Myocyte (in vitro differentiated cells): ENCODE measurements around the gene AUTS2. TPM values are rescaled to one million over a fixed set of nuclear protein-coding genes. Genes with fewer than 3 reads are reported as not detected.
A peak's percentile ranks its signal among the peaks of the same experiment; 100 is the strongest.

Experiments
- DNase-seq: peaks from one replicate; pipeline ENCODE4 v3.0.0-alpha.2; 2012; ENCODE audit warnings: low read depth
- total RNA-seq: library from RNA; depleted of rRNA; stranded (reverse); fragments of >200 nt; gene quantifications from 2 replicates; pipeline ENCODE4 v1.2.3, GENCODE V29; 2014

The AUTS2 gene
- total RNA-seq, 1 donor from 2014 or later = 4.4 TPM

DNA sequence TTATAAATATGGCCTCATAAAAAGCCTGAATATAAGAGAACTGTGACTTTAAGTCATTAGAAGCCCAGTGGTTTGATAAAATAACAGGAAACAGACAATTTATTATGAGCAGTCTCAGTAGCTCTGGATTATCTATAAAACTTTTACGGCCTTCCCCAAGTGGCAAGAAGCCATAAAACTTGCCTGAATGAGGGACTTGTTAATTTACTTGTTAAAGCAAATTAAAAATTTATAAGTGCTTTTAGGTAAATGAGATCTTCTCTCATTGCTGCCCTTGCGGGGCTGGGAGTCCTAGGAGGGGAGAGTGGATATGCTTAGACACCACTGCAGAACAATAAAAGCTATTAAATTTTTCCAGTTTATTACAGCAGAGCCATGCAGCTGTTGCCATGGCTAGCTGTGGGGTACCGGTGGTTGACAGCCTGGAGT is 499.9 kb downstream of the AUTS2 start:
- peak; percentile 15 for DNase-seq

DNA sequence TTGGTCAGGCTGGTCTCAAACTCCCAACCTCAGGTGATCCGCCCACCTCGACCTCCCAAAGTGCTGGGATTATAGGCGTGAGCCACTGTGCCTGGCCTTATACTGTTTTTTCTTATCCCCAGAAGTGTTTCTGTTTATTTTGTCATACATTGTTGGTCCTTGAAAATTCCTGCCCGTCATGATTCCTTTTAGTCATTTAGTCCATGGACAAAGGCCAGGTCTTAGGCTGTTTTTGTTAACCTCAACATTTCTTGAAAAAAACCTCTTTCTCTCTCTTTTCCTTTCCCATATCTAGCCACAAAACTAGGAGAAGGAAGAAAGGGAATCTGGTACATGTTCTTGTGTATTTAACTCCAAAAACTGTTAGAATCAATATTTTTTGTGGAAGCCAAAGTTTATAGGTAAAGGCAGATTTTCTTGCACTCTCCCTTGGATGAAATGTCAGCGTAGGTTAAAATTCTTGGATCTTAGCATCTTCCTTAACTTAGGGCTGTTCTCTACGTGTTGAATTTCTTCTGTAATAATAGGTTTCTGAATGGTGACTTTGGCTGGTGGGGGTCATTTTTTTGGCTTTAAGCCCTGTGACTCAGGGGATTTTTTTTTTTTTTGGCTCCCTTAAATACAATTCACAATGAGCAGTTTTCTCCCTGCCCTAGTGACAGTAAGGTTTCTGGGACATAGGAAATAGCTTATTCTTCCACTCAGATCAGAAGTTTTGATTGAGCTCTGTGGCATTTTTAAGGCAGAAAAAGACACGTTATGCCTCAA is 500.8 kb downstream of the AUTS2 start:
- no peak for DNase-seq

DNA sequence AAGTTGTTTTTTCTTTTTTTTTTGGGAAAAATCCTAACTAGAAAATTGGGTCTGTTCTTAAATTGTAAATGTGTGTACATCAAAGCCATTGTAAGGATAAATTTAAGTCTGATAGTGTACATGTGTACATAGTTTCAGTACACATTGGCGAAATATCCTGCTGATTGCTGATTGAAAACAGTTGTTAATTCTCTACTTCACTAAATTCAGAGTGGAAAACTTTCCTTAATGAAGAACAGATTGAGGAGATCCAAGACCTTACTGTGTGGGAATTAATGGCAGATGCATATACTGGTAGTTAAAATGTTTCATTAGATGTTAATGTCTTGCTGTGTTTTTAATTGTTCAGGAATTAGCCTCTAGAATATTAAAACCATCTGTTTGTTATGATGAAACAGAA is 506.0 kb downstream of the AUTS2 start:
- no peak for DNase-seq

DNA sequence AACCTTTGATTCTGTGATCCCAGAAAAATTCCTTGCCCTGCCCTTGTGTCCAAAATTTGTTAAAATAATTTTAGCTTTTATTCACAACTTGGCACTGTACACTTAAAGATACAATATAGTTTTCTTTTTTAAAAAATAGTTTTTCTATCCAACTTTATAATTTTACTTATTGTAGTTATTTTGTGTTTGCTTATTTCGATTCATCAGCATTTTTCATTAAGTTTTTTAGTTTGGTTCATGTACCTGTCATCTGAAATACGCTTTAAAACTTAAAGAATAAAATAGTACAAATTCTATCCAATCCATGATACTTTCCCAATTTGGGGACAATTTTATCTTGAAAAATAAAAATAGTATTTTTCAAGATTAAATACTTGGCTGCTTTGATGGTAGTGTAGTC is 514.8 kb downstream of the AUTS2 start:
- no peak for DNase-seq

DNA sequence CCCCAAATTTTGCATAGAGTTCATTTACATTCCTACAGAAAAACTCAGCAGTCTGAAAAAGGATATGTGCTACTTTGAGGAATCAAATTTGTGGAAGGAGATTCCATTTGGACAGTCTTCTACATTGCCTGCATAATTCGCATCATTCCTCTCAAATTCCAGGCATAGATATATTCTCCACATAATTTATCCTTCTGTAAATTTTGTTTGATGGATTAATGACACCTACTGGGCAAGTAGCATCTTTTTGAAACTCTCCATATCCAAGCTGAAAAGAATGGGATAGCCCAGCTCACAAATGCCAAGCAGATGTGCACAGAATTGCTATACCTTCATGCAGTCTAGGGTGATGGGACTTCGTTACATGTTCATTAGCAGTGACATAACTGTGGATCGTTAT is 515.3 kb downstream of the AUTS2 start:
- no peak for DNase-seq

DNA sequence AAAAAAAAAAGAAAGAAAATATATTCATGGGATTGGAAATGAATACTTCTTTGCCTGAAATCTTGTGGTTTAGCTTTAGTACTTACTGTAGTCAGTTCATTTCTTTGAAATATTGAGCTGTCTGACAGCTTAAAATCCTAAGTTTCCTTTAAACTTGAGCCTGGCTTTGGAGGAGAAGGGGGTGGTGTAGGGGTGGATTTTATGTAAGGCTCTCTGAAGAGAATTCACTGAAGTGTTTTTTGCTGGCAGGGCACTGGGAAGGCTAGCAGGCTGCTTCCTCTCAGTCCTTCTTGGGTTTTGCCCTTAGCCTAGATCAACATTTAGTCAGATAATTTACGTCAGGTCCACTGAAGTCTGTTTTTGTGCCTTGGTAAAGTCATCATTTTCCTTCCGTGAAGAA is 516.5 kb downstream of the AUTS2 start:
- no peak for DNase-seq

DNA sequence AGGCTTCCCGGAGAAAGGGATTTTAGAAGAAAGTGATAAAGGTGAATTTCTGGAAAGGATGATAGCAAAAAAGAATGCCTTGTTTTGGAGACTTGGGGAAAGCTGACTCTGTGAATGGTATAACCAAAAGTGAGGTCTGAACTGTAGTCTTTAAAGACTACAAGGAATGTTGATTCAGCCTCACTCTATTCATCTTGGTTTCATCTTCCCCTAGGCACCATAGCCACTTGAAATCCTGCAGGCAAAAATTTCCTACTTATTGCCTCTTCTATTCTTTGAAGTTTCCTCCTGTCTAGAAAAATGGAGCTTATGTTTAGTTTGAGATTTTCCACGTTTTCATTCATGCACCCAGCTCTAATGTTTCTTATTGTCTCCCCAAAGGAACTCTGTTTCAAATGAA is 518.0 kb downstream of the AUTS2 start:
- no peak for DNase-seq

DNA sequence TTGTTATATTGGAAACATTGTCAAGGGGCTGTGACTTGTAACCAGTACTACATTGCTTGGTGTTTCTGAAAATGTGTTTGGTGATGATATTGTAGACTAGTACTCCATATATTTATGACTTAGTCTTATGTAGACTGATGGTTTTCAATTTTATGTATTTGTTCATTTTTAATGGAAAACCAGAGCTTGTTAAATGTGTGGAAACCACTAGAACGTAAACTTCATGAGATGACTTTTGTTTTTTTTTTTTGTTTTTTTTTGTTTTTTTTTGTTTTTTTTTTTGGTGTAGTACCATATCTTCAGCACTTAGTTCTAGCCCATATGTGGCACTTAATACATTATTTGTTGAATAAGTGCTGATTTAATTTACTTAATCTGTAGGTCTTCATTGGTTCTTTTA is 518.6 kb downstream of the AUTS2 start:
- no peak for DNase-seq

DNA sequence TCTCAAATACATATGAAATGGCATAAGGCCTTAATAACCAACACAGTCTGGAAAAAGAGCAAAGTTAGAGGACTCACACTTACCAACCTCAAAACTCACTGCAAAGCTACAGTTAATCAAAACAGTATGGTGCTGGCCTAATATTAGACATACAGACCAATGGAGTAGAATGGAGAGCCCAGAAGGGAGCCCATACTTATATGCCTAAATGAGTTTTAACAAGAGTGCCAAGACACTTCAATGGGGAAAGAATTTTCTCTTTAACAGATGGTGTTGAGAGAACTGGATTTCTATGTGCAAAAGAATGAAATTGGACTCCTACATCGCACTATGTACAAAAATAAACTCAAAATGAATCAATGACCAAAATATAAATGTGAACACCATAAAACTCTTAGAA is 522.6 kb downstream of the AUTS2 start:
- no peak for DNase-seq

DNA sequence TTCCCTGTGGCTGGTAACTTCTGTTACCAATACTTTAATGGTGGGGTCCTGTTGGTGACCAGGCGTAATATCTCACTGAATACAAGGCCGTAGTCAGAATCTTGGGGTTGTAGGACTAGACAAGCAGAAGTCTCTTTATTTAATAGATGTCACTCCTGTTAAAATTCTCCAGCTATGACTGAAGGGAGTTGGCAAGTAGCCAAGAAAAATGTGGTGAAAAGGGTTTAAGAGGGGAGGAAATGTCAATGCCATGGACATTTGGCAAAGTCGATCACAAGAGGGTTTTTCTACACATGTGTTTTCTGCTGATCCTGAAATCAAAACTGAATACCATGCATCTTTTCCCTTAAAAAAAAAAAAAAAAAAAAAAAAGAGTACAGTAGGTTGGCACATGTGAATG is 533.5 kb downstream of the AUTS2 start:
- DNase-seq = peak; percentile 79

DNA sequence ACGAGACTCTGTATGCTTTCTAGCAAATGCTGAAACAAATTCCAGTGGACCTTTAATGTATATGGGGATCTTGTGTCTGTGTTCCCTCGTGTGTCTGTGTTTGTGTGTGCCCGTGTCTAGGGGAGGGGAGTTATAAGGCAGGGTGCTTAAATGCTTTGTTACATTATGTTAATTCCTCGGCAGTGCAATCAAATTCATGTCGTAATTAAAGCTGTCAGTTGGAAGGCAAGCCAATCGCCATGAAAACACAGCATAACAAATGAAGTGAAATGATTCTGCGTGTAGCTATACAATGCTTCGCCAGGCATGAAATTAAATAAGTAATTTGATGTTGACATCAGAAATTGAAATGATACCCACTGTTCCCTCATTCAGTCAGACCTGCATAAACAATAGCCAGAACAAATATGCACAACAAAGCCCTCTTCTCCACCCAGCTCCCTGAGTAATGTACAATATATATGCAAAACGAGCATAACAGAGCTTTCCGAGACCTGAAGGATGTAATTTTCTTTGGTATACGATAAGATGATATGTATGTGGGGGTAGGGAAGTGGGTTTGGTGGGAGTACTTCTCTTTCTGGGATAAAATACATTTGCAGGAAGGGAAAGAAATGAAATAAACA is 534.1 kb downstream of the AUTS2 start:
- DNase-seq = no peak

DNA sequence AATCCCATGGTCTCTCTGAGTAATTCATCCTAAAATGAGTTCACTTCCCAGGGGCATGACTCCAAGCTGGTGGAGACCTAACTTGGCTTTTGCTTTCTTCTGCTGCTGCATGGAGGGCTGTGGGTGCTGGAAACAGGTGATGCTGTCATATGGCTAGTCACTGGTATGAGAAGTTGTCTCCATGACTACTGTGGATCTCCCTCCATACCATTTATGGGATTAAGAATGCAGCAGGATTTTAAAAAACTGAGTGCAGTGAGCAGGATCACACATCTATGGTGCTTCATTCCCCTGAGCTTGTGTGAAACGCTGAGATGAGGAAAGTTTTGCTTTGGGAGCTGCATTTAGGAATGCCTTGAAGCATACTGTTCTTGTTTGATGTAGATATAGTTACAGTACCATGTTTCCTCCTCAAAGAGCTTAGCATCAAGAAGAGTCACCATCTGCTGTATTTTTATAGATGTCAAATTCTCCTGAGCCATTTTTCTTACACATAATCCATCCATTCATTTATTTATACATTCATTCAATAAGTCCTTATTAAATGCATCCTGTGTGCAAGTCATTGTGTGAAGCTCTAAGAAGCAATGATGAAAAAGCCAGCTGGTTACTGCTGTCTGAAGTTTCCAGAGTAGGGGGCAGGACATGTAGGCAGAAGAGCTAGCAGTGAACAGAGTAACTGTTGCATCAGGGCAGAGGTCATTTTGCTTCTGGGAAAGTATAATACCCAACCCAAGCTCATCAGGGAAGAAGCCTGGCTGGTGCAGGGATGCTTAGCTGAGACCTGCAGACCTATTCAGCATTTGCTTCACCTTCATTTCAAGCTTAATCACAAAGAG is 534.8 kb downstream of the AUTS2 start:
- DNase-seq = peak; percentile 10

DNA sequence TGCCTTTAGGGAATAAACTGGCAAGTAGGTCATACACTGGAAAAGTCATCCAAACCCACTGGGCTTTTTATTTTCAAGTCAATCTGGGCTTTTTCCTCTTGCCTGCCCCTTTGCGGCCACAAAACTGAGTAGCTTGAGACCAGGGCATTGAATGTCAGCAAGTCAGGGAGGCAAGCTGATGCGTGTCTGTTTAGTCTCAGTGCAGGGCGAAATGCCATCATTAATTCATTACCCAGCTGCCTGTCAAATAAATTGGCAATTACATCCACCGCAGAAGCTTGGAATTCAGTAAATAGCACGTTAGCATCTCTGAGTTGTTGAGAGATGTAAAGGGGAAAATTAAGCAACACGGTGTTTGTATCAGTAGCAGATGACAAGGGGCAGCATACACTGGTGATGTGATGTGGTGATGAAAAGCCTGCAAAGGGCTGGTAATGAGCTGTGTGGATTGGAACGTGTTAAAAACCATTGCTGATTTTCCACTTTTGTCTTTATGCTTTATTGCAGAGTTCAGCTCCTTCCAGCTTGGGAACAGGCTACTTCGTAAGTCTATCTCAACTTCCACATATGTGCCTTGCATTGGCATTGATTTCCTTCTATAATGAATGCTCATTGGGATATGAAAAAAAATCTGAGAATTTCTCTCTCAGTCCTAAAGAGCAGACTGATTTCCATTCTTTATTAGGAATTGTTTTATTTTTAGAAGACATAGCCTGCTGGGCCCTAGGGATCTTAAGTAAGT is 535.9 kb downstream of the AUTS2 start:
- DNase-seq = no peak

DNA sequence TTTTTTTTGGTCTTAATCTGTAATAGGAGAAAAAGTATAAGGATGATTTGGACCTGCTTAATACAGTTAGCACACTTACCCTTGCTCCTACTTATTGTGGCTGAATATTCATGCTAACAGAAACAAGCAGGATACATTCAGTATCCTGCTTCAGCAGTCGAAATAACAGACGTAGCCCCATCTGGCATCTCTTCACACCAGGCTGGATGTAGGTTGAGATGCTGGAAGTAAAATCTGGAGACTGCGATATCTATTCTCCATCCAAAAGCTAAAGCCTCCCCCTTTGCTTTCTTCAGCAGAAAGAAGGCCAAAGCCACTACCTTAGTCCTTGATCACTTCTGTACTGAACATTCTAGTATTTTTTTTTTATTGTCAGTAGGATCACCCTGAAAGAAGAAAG is 537.4 kb downstream of the AUTS2 start:
- no peak for DNase-seq

DNA sequence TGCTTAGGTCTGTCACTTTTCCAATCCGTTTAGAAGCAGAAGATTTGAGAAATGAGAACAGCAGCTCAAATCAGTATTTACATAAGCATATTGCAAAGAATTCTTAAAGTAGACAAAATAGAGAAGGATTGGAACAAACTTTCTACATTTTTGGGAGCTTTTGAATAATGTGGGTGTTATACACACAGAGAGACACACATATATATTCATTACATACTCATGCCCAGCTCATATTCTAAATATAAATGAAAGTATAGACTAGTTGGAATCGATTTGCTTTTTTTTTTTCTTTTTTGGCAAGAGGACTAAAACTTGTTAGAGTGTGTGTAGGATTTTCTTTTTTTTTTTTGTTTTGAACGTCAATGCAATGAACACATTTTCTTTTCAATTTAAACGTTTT is 538.9 kb downstream of the AUTS2 start:
- DNase-seq = no peak

DNA sequence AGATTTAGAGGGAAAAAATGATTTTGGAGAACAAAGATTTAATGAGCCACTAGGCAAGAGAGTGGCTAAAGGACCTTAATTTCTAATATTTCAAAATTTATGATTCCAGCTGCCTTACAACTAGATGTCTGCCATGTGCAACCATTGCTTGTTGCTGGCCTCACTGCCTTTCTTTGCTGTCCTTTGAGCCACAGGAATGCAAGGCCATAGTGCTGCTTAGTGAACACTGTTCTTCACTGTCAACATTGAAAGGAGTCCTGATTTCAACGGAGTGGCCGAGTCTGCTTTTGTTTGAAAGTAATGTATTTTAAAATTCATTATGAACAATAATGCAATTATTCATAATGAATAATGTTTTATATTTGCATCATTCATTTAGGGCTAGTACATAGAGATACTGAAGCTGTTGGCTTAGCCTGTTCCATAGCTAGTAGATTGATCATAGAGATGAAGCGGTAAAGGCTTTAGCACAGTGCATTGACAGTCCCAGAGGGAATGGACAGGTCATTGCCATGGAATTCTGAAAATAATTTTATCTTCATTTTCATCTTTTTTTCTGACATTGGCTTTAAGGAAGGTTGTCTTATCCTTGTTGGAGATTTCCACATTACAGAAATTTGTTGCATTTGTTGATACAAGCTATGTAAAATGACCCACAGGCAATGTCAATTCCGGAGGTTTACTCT is 544.1 kb downstream of the AUTS2 start:
- DNase-seq = no peak

DNA sequence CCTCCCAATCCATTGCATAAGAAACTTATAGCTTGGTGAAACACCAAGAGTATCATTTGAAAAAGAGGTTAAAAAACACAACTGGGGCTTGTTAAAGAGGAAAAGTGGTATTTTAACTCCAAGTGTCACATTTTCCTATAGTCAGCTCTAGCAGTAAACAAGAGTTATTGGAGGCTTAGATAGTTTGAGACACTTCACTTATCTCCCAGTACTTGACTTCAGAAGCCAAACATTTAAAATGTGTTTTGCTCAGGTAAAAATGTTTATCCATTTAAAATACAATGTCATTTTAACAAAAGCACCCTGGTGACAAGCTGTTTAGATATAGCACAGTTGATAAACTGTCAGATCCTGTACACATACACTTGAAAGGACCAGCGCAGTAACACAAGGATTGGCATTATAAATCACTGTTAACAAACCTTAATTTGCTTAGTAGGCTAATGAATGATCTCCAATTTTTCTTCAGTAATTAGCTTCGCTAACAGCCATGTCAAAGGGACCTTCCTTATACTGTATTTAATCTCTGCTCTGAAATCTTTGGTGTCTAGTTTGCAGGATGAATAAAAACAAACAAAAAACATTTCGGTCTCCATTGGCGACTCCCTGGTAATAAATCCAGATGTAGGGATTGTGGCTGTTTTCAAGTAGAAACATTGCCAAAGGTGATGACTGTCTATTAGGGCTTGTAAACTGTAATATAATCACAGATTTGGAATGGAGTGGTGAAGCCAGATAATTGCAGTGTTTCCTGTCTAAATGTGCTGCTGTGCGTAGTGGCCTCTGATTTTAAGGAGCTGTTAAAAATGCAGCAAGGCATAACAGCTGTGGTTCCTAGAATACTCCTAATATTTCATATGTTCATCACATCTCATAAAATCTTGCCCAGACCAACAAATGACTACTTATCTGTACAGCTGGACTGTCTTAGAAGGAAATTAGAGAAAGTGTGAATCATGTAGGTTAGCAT is 545.1 kb downstream of the AUTS2 start:
- DNase-seq = peak; percentile 64

DNA sequence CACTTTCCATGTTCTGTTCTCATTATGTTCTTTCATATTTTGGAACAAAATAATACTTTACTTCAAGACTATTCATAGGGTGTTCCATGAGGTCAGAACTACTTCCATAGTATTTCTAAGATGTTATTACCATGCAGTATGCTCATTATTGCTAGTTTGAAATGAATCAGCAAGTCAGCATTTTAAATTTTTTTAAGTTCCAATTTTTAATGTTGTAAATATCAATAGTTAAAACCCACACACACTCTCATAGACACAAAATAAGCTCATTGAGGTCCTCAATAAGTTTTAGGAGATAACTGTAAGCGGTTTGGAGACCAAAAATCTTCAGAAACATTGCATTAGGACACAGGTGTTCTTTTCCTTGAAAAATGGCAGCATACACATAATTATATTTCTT is 550.7 kb downstream of the AUTS2 start:
- no peak for DNase-seq

DNA sequence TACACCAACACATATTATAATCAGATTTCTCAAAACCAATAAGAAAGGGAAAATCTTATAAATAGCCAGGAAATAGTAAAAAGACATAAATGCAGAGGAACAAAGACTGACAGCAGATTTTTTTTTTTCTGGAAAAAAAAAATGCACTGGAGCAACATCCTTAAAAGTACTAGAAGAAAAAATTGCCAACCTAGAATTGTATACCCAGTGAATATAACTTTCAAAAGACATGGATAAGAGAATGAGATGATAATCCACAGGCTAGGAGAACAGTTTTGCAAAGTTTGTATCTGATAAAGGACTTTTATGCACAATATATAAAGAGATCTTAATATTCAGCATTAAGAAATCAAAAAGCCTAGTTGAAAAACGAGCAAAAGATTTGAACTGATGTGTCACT is 554.0 kb downstream of the AUTS2 start:
- no peak for DNase-seq

DNA sequence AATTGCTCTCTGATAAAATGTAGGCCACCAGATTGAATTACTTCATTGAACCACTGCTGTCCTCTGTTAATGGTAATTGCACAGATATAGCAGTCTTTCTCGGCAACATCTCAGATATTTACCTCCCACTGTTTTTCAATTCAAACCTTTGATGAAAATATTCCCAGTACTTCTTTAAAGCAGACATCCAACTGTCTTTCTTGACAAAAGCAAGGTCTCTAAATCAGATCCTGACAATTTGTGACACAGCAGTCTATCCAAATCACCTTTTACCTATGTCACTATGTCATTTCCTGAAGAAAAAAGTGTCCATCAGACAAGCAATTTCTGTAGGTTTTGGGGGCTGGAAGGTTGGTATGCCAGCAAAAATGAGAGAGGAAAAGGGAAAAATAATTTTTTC is 555.7 kb downstream of the AUTS2 start:
- DNase-seq = no peak
